Activated gamma-delta T cell treated with anti-CD3 and anti-CD28 coated beads, Interleukin-2, amount 50 U/mL, for 16 hours (primary cell): ENCODE results near the gene CDK5RAP2.
"Not testable (repeated sequence)": the region's sequence is repeated elsewhere in the genome, so short reads cannot be mapped to it uniquely, and the experiment has no call there.

Experiments
- DNase-seq: peaks from one replicate; pipeline ENCODE4 v3.0.0-alpha.2; 2020; ENCODE audit warnings: low read depth

The CDK5RAP2 gene

GRCh38 chr9:120580051-120580896 is at the start of gene CDK5RAP2:
CDK5RAP2 (minus strand) TSS chr9:120580167; CDS start chr9:120579978, 189 bp downstream.
- peak; percentile 85 for DNase-seq

- not testable (repeated sequence) for DNase-seq
These were observed 49.0 kb upstream of the CDK5RAP2 start for GRCh38 chr9:120628925-120629497.

- no peak for DNase-seq
These were observed 48.4 kb upstream of the CDK5RAP2 start for GRCh38 chr9:120628207-120628924.

- DNase-seq: no peak
These were observed 47.1 kb upstream of the CDK5RAP2 start for GRCh38 chr9:120627073-120627472.

GRCh38 chr9:120626512-120626911 is 46.5 kb upstream of the CDK5RAP2 start:
- DNase-seq: no peak

GRCh38 chr9:120625222-120625621 is 45.3 kb upstream of the CDK5RAP2 start:
- DNase-seq: no peak

GRCh38 chr9:120622790-120623189 is 42.8 kb upstream of the CDK5RAP2 start:
- no peak for DNase-seq

GRCh38 chr9:120621941-120622340 is 42.0 kb upstream of the CDK5RAP2 start:
- DNase-seq: no peak

- peak; percentile 42 for DNase-seq
These were observed 40.0 kb upstream of the CDK5RAP2 start for GRCh38 chr9:120619751-120620655.

GRCh38 chr9:120616966-120617935 is 37.3 kb upstream of the CDK5RAP2 start:
- DNase-seq: no peak

- DNase-seq: no peak
These were observed 32.3 kb upstream of the CDK5RAP2 start for GRCh38 chr9:120612218-120612617.

- DNase-seq: no peak
These were observed 31.7 kb upstream of the CDK5RAP2 start for GRCh38 chr9:120611690-120612068.

- DNase-seq: no peak
These were observed 31.2 kb upstream of the CDK5RAP2 start for GRCh38 chr9:120610975-120611689.

GRCh38 chr9:120609636-120610035 is 29.7 kb upstream of the CDK5RAP2 start:
- no peak for DNase-seq

- no peak for DNase-seq
These were observed 28.5 kb upstream of the CDK5RAP2 start for GRCh38 chr9:120608421-120608820.

GRCh38 chr9:120603591-120603990 is 23.6 kb upstream of the CDK5RAP2 start:
- no peak for DNase-seq

GRCh38 chr9:120603010-120603409 is 23.0 kb upstream of the CDK5RAP2 start:
- DNase-seq: no peak

GRCh38 chr9:120593955-120594277 is 13.9 kb upstream of the CDK5RAP2 start:
- no peak for DNase-seq

- DNase-seq: no peak
These were observed 13.4 kb upstream of the CDK5RAP2 start for GRCh38 chr9:120593250-120593954.
